Vagina (tissue), 2 donors: ENCODE data around the gene PTPRF.

Source experiments
- POLR2AphosphoS5 ChIP-seq, 2 donors: sonication (generic); formaldehyde crosslinking; IDR thresholded peaks; one replicate each; pipeline ENCODE4 v1.9.0; 2017; ENCODE audit warnings: antibody characterized with exemption in 2 of 2, mild to moderate bottlenecking in 2 of 2, low read depth in 1 of 2; ENCODE audit not compliant: insufficient read depth in 1 of 2
- TF ChIP-seq, protein P1 (sequence below), 3 experiments: fragments of 450-650 bp in 2 of 3; fragments of 200-600 bp in 1 of 3; sonication (generic) in 1 of 3; IDR thresholded peaks; one replicate each; pipeline ENCODE4 v1.5.1; 2017 to 2019; ENCODE audit warnings: antibody characterized with exemption in 3 of 3, mild to moderate bottlenecking in 2 of 3, moderate library complexity in 2 of 3

- TF ChIP-seq, protein P1, sequence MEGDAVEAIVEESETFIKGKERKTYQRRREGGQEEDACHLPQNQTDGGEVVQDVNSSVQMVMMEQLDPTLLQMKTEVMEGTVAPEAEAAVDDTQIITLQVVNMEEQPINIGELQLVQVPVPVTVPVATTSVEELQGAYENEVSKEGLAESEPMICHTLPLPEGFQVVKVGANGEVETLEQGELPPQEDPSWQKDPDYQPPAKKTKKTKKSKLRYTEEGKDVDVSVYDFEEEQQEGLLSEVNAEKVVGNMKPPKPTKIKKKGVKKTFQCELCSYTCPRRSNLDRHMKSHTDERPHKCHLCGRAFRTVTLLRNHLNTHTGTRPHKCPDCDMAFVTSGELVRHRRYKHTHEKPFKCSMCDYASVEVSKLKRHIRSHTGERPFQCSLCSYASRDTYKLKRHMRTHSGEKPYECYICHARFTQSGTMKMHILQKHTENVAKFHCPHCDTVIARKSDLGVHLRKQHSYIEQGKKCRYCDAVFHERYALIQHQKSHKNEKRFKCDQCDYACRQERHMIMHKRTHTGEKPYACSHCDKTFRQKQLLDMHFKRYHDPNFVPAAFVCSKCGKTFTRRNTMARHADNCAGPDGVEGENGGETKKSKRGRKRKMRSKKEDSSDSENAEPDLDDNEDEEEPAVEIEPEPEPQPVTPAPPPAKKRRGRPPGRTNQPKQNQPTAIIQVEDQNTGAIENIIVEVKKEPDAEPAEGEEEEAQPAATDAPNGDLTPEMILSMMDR (IDR thresholded peaks at IDR 0.05): no peak
- no peak for TF ChIP-seq POLR2AphosphoS5 (IDR thresholded peaks at IDR 0.05; ENCODE audit: insufficient read depth in 1 of 2, low read depth in 1 of 2)
These were observed 4.7 kb upstream of the PTPRF start for GRCh38 chr1:43526002-43526401.
